ENCODE results near the gene RNASE4. TPM values are rescaled to one million over a fixed set of nuclear protein-coding genes. Genes with fewer than 3 reads are reported as not detected.

The RNASE4 gene
- total RNA-seq, 1 experiment from 2014 or later, result 0.75 TPM

GRCh38 chr14:20745571-20746358, 61.4 kb downstream of the RNASE4 start, which contains the start of gene EDDM3A:
Gene EDDM3A (plus strand): TSS chr14:20745887. CDS start chr14:20747581, 1,694 bp downstream.
- no peak for TF ChIP-seq CTCF (conservative IDR thresholded peaks at IDR 0.05; ENCODE audit: low read depth, low read length)
- TF ChIP-seq EZH2 (IDR thresholded peaks at IDR 0.05; ENCODE audit: borderline replicate concordance, low read depth, low read length, poor library complexity, severe bottlenecking), result no peak
- BruUV-seq (replicated peaks), result no TSS peak
- no peaks in the 10 kb centered on the region for H3K9me3 ChIP-seq (ENCODE audit: low read depth, low read length, poor library complexity, severe bottlenecking)
- no peaks in the 10 kb centered on the region for H3K27me3 ChIP-seq (replicated peaks; ENCODE audit: insufficient read depth, low read depth, low read length, poor library complexity)
- CTCF ChIA-PET, result no interaction called here
- DNase-seq (ENCODE audit: low spot score), result no peak
- POLR2A ChIA-PET (ENCODE audit: low non-redundant PET), result no interaction called here
- H3K4me1 ChIP-seq (ENCODE audit: insufficient read depth, low read length, poor library complexity, severe bottlenecking), result no peaks in the 10 kb centered on the region
- no peak within 1 kb of the TSS for H3K27ac ChIP-seq (ENCODE audit: low read depth, low read length, poor library complexity, severe bottlenecking)
- intact Hi-C loops (cut with micrococcal nuclease; ENCODE audit: unreplicated experiment), result no loop called here
- no peak within 1 kb of the TSS for H3K4me3 ChIP-seq (ENCODE audit: low read depth, low read length, poor library complexity, severe bottlenecking)
- no peaks in the 10 kb centered on the region for H3K36me3 ChIP-seq (ENCODE audit: insufficient read depth, low read length, poor library complexity, severe bottlenecking)

GRCh38 chr14:20746566-20746965, 62.2 kb downstream of the RNASE4 start:
- no TSS peak for BruUV-seq (replicated peaks)
- CTCF ChIA-PET, result no interaction called here

GRCh38 chr14:20748439-20748838, 64.1 kb downstream of the RNASE4 start:
- no peaks in the 10 kb centered on the region for H3K36me3 ChIP-seq (ENCODE audit: insufficient read depth, low read length, poor library complexity, severe bottlenecking)
- TF ChIP-seq CTCF (conservative IDR thresholded peaks at IDR 0.05; ENCODE audit: low read depth, low read length), result no peak
- TF ChIP-seq EZH2 (IDR thresholded peaks at IDR 0.05; ENCODE audit: borderline replicate concordance, low read depth, low read length, poor library complexity, severe bottlenecking), result no peak
- no peaks in the 10 kb centered on the region for H3K4me1 ChIP-seq (ENCODE audit: insufficient read depth, low read length, poor library complexity, severe bottlenecking)
- no peak overlapping the region for H3K27ac ChIP-seq (ENCODE audit: low read depth, low read length, poor library complexity, severe bottlenecking)
- intact Hi-C loops (cut with micrococcal nuclease; ENCODE audit: unreplicated experiment), result no loop called here
- no peaks in the 10 kb centered on the region for H3K27me3 ChIP-seq (replicated peaks; ENCODE audit: insufficient read depth, low read depth, low read length, poor library complexity)
- CTCF ChIA-PET, result no interaction called here
- peaks cover 10% of the 10 kb centered on the region for H3K9me3 ChIP-seq (ENCODE audit: low read depth, low read length, poor library complexity, severe bottlenecking)
- BruUV-seq (replicated peaks), result no TSS peak
- DNase-seq (ENCODE audit: low spot score), result no peak
- POLR2A ChIA-PET (ENCODE audit: low non-redundant PET), result no interaction called here
- no peak overlapping the region for H3K4me3 ChIP-seq (ENCODE audit: low read depth, low read length, poor library complexity, severe bottlenecking)

More at GRCh38 chr14:20746566-20746965, 62.2 kb downstream of the RNASE4 start:
- no peak for DNase-seq (ENCODE audit: low spot score)
- Histone ChIP-seq H3K36me3 (ENCODE audit: insufficient read depth, low read length, poor library complexity, severe bottlenecking) (no peaks in the 10 kb centered on the region), H3K4me3 (ENCODE audit: low read depth, low read length, poor library complexity, severe bottlenecking) (no peak overlapping the region), H3K9me3 (ENCODE audit: low read depth, low read length, poor library complexity, severe bottlenecking) (no peaks in the 10 kb centered on the region), H3K4me1 (ENCODE audit: insufficient read depth, low read length, poor library complexity, severe bottlenecking) (no peaks in the 10 kb centered on the region), H3K27ac (ENCODE audit: low read depth, low read length, poor library complexity, severe bottlenecking) (no peak overlapping the region), H3K27me3 (replicated peaks; ENCODE audit: insufficient read depth, low read depth, low read length, poor library complexity) (no peaks in the 10 kb centered on the region)
- no peak for TF ChIP-seq EZH2 (IDR thresholded peaks at IDR 0.05; ENCODE audit: borderline replicate concordance, low read depth, low read length, poor library complexity, severe bottlenecking)
- TF ChIP-seq CTCF (conservative IDR thresholded peaks at IDR 0.05; ENCODE audit: low read depth, low read length), result no peak
- POLR2A ChIA-PET (ENCODE audit: low non-redundant PET), result no interaction called here
- intact Hi-C loops (cut with micrococcal nuclease; ENCODE audit: unreplicated experiment), result no loop called here
